A673 (cell line): Measurements from ENCODE around the gene HINFP. TPM values are rescaled to one million over a fixed set of nuclear protein-coding genes. Genes with fewer than 3 reads are reported as not detected.
A peak's percentile ranks its signal among the peaks of the same experiment; 100 is the strongest.

ENCODE experiments used
- BruUV-seq: library from RNA; stranded (reverse); fragments of 400-500 nt; replicated peaks from 2 replicates; lab custom pipeline; 2021; lab: Mats Ljungman, UMichigan
- CTCF ChIA-PET: fragments of 300-600 bp; sonication (Branson Sonifier 250); formaldehyde crosslinking; loops from one replicate; lab custom pipeline; 2022; ENCODE audit warnings: antibody characterized with exemption; lab: Charles Lee
- POLR2A ChIA-PET: fragments of 300-600 bp; sonication (Branson Sonifier 250); formaldehyde crosslinking; loops from one replicate; lab custom pipeline; 2022; ENCODE audit warnings: antibody characterized with exemption; ENCODE audit not compliant: low non-redundant PET; lab: Charles Lee
- DNase-seq: peaks from one replicate; pipeline ENCODE4 v3.0.0-alpha.2; 2015; ENCODE audit warnings: low spot score
- H3K27ac ChIP-seq: fragments of 200-600 bp; sonication (generic); 2 replicates; pipeline ENCODE4 v1.5.1; 2016; ENCODE audit warnings: mixed run types, low read depth, mild to moderate bottlenecking, mixed read lengths, antibody characterized with exemption, low read length; ENCODE audit not compliant: poor library complexity, severe bottlenecking
- H3K27me3 ChIP-seq: fragments of 200-600 bp; sonication (generic); replicated peaks from 2 replicates; pipeline ENCODE4 v1.6.1; 2017; ENCODE audit warnings: mixed run types, low read depth, mild to moderate bottlenecking, mixed read lengths, antibody characterized with exemption, low read length; ENCODE audit not compliant: insufficient read depth, poor library complexity
- H3K36me3 ChIP-seq: fragments of 200-600 bp; sonication (generic); 2 replicates; pipeline ENCODE4 v1.6.1; 2016; ENCODE audit warnings: mixed run types, mild to moderate bottlenecking, mixed read lengths, antibody characterized with exemption, low read length; ENCODE audit not compliant: insufficient read depth, poor library complexity, severe bottlenecking
- H3K4me1 ChIP-seq: fragments of 200-600 bp; sonication (generic); 2 replicates; pipeline ENCODE4 v1.6.1; 2017; ENCODE audit warnings: mixed run types, mild to moderate bottlenecking, mixed read lengths, antibody characterized with exemption, low read length; ENCODE audit not compliant: insufficient read depth, poor library complexity, severe bottlenecking
- H3K4me3 ChIP-seq: fragments of 200-600 bp; sonication (generic); 2 replicates; pipeline ENCODE4 v1.5.1; 2016; ENCODE audit warnings: low read depth, mixed run types, mild to moderate bottlenecking, mixed read lengths, low read length; ENCODE audit not compliant: poor library complexity, severe bottlenecking
- H3K9me3 ChIP-seq: fragments of 200-600 bp; sonication (generic); 2 replicates; pipeline ENCODE4 v1.6.1; 2016; ENCODE audit warnings: mixed run types, low read depth, mild to moderate bottlenecking, mixed read lengths, antibody characterized with exemption, low read length; ENCODE audit not compliant: poor library complexity, severe bottlenecking
- EZH2 ChIP-seq: fragments of 200-600 bp; sonication (generic); IDR thresholded peaks from 2 replicates; pipeline ENCODE4 v1.6.1; 2017; ENCODE audit warnings: borderline replicate concordance, low read depth, mild to moderate bottlenecking, mixed read lengths, antibody characterized with exemption, low read length; ENCODE audit not compliant: poor library complexity, severe bottlenecking
- intact Hi-C: fragments of 100-400 bp; cut with micrococcal nuclease; formaldehyde crosslinking; loops from one replicate; pipeline ENCODE4 v1.10.0; 2022; ENCODE audit not compliant: unreplicated experiment
- total RNA-seq: library from RNA; stranded (reverse); gene quantifications from 2 replicates; pipeline ENCODE4 v1.2.3, GENCODE V29; 2021
- TF ChIP-seq, protein P1 (sequence below): fragments of 300-800, 200-600 bp; sonication (generic); conservative IDR thresholded peaks from 2 replicates; pipeline ENCODE4 v1.5.1; 2017; ENCODE audit warnings: low read depth, mild to moderate bottlenecking, antibody characterized with exemption, low read length, moderate library complexity, mixed read lengths

Gene HINFP
- total RNA-seq, 1 experiment from 2014 or later: 31.7 TPM

- TF ChIP-seq, protein P1, sequence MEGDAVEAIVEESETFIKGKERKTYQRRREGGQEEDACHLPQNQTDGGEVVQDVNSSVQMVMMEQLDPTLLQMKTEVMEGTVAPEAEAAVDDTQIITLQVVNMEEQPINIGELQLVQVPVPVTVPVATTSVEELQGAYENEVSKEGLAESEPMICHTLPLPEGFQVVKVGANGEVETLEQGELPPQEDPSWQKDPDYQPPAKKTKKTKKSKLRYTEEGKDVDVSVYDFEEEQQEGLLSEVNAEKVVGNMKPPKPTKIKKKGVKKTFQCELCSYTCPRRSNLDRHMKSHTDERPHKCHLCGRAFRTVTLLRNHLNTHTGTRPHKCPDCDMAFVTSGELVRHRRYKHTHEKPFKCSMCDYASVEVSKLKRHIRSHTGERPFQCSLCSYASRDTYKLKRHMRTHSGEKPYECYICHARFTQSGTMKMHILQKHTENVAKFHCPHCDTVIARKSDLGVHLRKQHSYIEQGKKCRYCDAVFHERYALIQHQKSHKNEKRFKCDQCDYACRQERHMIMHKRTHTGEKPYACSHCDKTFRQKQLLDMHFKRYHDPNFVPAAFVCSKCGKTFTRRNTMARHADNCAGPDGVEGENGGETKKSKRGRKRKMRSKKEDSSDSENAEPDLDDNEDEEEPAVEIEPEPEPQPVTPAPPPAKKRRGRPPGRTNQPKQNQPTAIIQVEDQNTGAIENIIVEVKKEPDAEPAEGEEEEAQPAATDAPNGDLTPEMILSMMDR: no peak
- TF ChIP-seq EZH2: no peak
- no peaks in the 10 kb centered on the region for H3K27me3 ChIP-seq
- CTCF ChIA-PET: interaction anchor here (0.6 kb wide), 1 partner anchor 22 kb away, joined by 12 read pairs; no protein-coding TSS in a partner anchor
- H3K36me3 ChIP-seq: peaks cover 10% of the 10 kb centered on the region
- intact Hi-C loops: no loop called here
- DNase-seq: peak; percentile 97
- POLR2A ChIA-PET: interaction anchor here (0.6 kb wide), 2 partner anchors 23 to 63 kb away, joined by 3 to 13 read pairs; no protein-coding TSS in a partner anchor
- peak within 1 kb of the TSS; percentile 84 for H3K27ac ChIP-seq
- no peaks in the 10 kb centered on the region for H3K9me3 ChIP-seq
- peak within 1 kb of the TSS; percentile 97 for H3K4me3 ChIP-seq
- H3K4me1 ChIP-seq: peaks cover 27% of the 10 kb centered on the region
- no TSS peak for BruUV-seq
Observed at GRCh38 chr11:119106564-119107537, 14.5 kb upstream of the HINFP start, which contains the start of gene C2CD2L. Gene C2CD2L (plus strand): TSS chr11:119107344. CDS start chr11:119107742, 398 bp downstream.

- no peak for TF ChIP-seq EZH2
- TF ChIP-seq, protein P1: no peak
- no peaks in the 10 kb centered on the region for H3K9me3 ChIP-seq
- ChIA-PET POLR2A (interaction anchor here (0.6 kb wide), 2 partner anchors 24 to 62 kb away, joined by 3 to 13 read pairs; no protein-coding TSS in a partner anchor), CTCF (no interaction called here)
- peaks cover 27% of the 10 kb centered on the region for H3K4me1 ChIP-seq
- peak; percentile 42 for DNase-seq
- H3K4me3 ChIP-seq: peak overlapping the region; percentile 97
- no TSS peak for BruUV-seq
- H3K27me3 ChIP-seq: no peaks in the 10 kb centered on the region
- H3K36me3 ChIP-seq: peaks cover 10% of the 10 kb centered on the region
- intact Hi-C loops: no loop called here
- H3K27ac ChIP-seq: peak overlapping the region; percentile 84
Observed at GRCh38 chr11:119107538-119108145, 13.7 kb upstream of the HINFP start.

- TF ChIP-seq EZH2: no peak
- TF ChIP-seq, protein P1: no peak
- TSS peak; percentile 20 for BruUV-seq
- peak; percentile 63 for DNase-seq
- CTCF ChIA-PET: no interaction called here
- Histone ChIP-seq H3K9me3 (no peaks in the 10 kb centered on the region), H3K27me3 (no peaks in the 10 kb centered on the region), H3K4me1 (peaks cover 23% of the 10 kb centered on the region), H3K36me3 (peaks cover 15% of the 10 kb centered on the region), H3K27ac (peak overlapping the region; percentile 84), H3K4me3 (peak overlapping the region; percentile 97)
- POLR2A ChIA-PET: no interaction called here
- intact Hi-C loops: no loop called here
Observed at GRCh38 chr11:119108146-119108856, 13.1 kb upstream of the HINFP start.
